Measurements from ENCODE around the gene TTC8.
"Not testable (repeated sequence)": the region's sequence is repeated elsewhere in the genome, so short reads cannot be mapped to it uniquely, and the experiment has no call there.

The TTC8 gene

GRCh38 chr14:88824314-88825077, at the start of gene TTC8:
Gene TTC8, plus strand, starts transcription at chr14:88824651. Its CDS starts 57 bp downstream, at chr14:88824708.
- DNase-seq (ENCODE audit: low spot score) = peak; percentile 71

- no peak for DNase-seq (ENCODE audit: low spot score)
Measured at GRCh38 chr14:88775532-88775931, 48.9 kb upstream of the TTC8 start.

- no peak for DNase-seq (ENCODE audit: low spot score)
Measured at GRCh38 chr14:88785911-88786310, 38.5 kb upstream of the TTC8 start.

GRCh38 chr14:88786715-88787114, 37.7 kb upstream of the TTC8 start:
- DNase-seq (ENCODE audit: low spot score) = no peak

- DNase-seq (ENCODE audit: low spot score) = not testable (repeated sequence)
Measured at GRCh38 chr14:88789573-88789972, 34.9 kb upstream of the TTC8 start.

- no peak for DNase-seq (ENCODE audit: low spot score)
Measured at GRCh38 chr14:88790501-88791251, 33.8 kb upstream of the TTC8 start.

- DNase-seq (ENCODE audit: low spot score) = no peak
Measured at GRCh38 chr14:88791252-88791621, 33.2 kb upstream of the TTC8 start.

- no peak for DNase-seq (ENCODE audit: low spot score)
Measured at GRCh38 chr14:88791629-88792472, 32.6 kb upstream of the TTC8 start.

GRCh38 chr14:88792473-88793258, 31.8 kb upstream of the TTC8 start, which contains the start of gene EML5:
Gene EML5, minus strand, starts transcription at chr14:88792953. Its CDS starts 450 bp downstream, at chr14:88792503.
- no peak for DNase-seq (ENCODE audit: low spot score)

- no peak for DNase-seq (ENCODE audit: low spot score)
Measured at GRCh38 chr14:88793259-88793625, 31.2 kb upstream of the TTC8 start.

- DNase-seq (ENCODE audit: low spot score) = no peak
Measured at GRCh38 chr14:88798156-88798555, 26.3 kb upstream of the TTC8 start.

- no peak for DNase-seq (ENCODE audit: low spot score)
Measured at GRCh38 chr14:88799522-88799921, 24.9 kb upstream of the TTC8 start.

GRCh38 chr14:88802596-88802995, 21.9 kb upstream of the TTC8 start:
- DNase-seq (ENCODE audit: low spot score) = no peak

GRCh38 chr14:88804035-88804434, 20.4 kb upstream of the TTC8 start:
- DNase-seq (ENCODE audit: low spot score) = no peak

- no peak for DNase-seq (ENCODE audit: low spot score)
Measured at GRCh38 chr14:88804477-88804876, 20.0 kb upstream of the TTC8 start.

- no peak for DNase-seq (ENCODE audit: low spot score)
Measured at GRCh38 chr14:88808359-88808758, 16.1 kb upstream of the TTC8 start.

- DNase-seq (ENCODE audit: low spot score) = no peak
Measured at GRCh38 chr14:88815980-88816379, 8.5 kb upstream of the TTC8 start.

- no peak for DNase-seq (ENCODE audit: low spot score)
Measured at GRCh38 chr14:88818018-88818417, 6.4 kb upstream of the TTC8 start.

- DNase-seq (ENCODE audit: low spot score) = not testable (repeated sequence)
Measured at GRCh38 chr14:88819674-88820073, 4.8 kb upstream of the TTC8 start.

- no peak for DNase-seq (ENCODE audit: low spot score)
Measured at GRCh38 chr14:88821378-88821777, 3.1 kb upstream of the TTC8 start.

- DNase-seq (ENCODE audit: low spot score) = no peak
Measured at GRCh38 chr14:88821888-88822287, 2.6 kb upstream of the TTC8 start.

GRCh38 chr14:88823968-88824313, 510 bp upstream of the TTC8 start:
- DNase-seq (ENCODE audit: low spot score) = no peak
